ENCODE results near the gene TMEM178B.
"Not testable (repeated sequence)": the region's sequence is repeated elsewhere in the genome, so short reads cannot be mapped to it uniquely, and the experiment has no call there.

TMEM178B gene

GRCh38 chr7:141167381-141167964 is 93.6 kb downstream of the TMEM178B start:
- Histone ChIP-seq H3K4me3 (no peak overlapping the region), H3K27ac (no peak overlapping the region)

GRCh38 chr7:141169157-141169556 is 95.3 kb downstream of the TMEM178B start:
- H3K4me3 ChIP-seq, H3K27ac ChIP-seq: not testable (repeated sequence)

- H3K4me3 ChIP-seq, H3K27ac ChIP-seq: not testable (repeated sequence)
Measured at GRCh38 chr7:141175728-141176127, 101.9 kb downstream of the TMEM178B start.

- H3K27ac ChIP-seq, H3K4me3 ChIP-seq: not testable (repeated sequence)
Measured at GRCh38 chr7:141177120-141177519, 103.3 kb downstream of the TMEM178B start.

GRCh38 chr7:141178486-141179135 is 104.7 kb downstream of the TMEM178B start:
- Histone ChIP-seq H3K4me3 (no peak overlapping the region), H3K27ac (no peak overlapping the region)

GRCh38 chr7:141181812-141182211 is 107.9 kb downstream of the TMEM178B start:
- H3K27ac ChIP-seq, result no peak overlapping the region
- no peak overlapping the region for H3K4me3 ChIP-seq

- no peak overlapping the region for H3K4me3 ChIP-seq
Measured at GRCh38 chr7:141184532-141185190, 110.8 kb downstream of the TMEM178B start.

GRCh38 chr7:141185369-141185967 is 111.6 kb downstream of the TMEM178B start:
- Histone ChIP-seq H3K4me3 (no peak overlapping the region), H3K27ac (no peak overlapping the region)

More at GRCh38 chr7:141184532-141185190, 110.8 kb downstream of the TMEM178B start:
- H3K27ac ChIP-seq, result no peak overlapping the region

- Histone ChIP-seq H3K27ac (no peak overlapping the region), H3K4me3 (no peak overlapping the region)
Measured at GRCh38 chr7:141189231-141189630, 115.4 kb downstream of the TMEM178B start.

- H3K27ac ChIP-seq, result no peak overlapping the region
Measured at GRCh38 chr7:141190495-141190894, 116.6 kb downstream of the TMEM178B start.

GRCh38 chr7:141191277-141191676 is 117.4 kb downstream of the TMEM178B start:
- Histone ChIP-seq H3K4me3 (no peak overlapping the region), H3K27ac (no peak overlapping the region)

More at GRCh38 chr7:141190495-141190894, 116.6 kb downstream of the TMEM178B start:
- no peak overlapping the region for H3K4me3 ChIP-seq

GRCh38 chr7:141193066-141193465 is 119.2 kb downstream of the TMEM178B start:
- Histone ChIP-seq H3K4me3 (no peak overlapping the region), H3K27ac (no peak overlapping the region)

GRCh38 chr7:141195722-141196121 is 121.9 kb downstream of the TMEM178B start:
- not testable (repeated sequence) for H3K27ac ChIP-seq, H3K4me3 ChIP-seq

GRCh38 chr7:141198194-141198958 is 124.5 kb downstream of the TMEM178B start:
- no peak overlapping the region for H3K27ac ChIP-seq
- H3K4me3 ChIP-seq, result no peak overlapping the region

- Histone ChIP-seq H3K27ac (no peak overlapping the region), H3K4me3 (no peak overlapping the region)
Measured at GRCh38 chr7:141200191-141201108, 126.6 kb downstream of the TMEM178B start.

- Histone ChIP-seq H3K27ac (no peak overlapping the region), H3K4me3 (no peak overlapping the region)
Measured at GRCh38 chr7:141201145-141201885, 127.5 kb downstream of the TMEM178B start.

- Histone ChIP-seq H3K4me3 (no peak overlapping the region), H3K27ac (no peak overlapping the region)
Measured at GRCh38 chr7:141202535-141202934, 128.7 kb downstream of the TMEM178B start.

GRCh38 chr7:141203177-141203576 is 129.3 kb downstream of the TMEM178B start:
- H3K27ac ChIP-seq, result no peak overlapping the region

More at GRCh38 chr7:141203177-141203576, 129.3 kb downstream of the TMEM178B start:
- no peak overlapping the region for H3K4me3 ChIP-seq

All from skin epidermis (tissue), 12 donors.